ENCODE measurements around the gene TM9SF2. TPM values are rescaled to one million over a fixed set of nuclear protein-coding genes. Genes with fewer than 3 reads are reported as not detected.

Gene TM9SF2
- total RNA-seq, 1 experiment from 2014 or later: 84.0 TPM

- ATAC-seq (no peak), DNase-seq (ENCODE audit: low spot score) (no peak)
- peaks cover 16% of the 10 kb centered on the region for H3K36me3 Mint-ChIP-seq
- H3K4me3 Mint-ChIP-seq: no peak overlapping the region
- H3K27ac Mint-ChIP-seq: no peak overlapping the region
- no peaks in the 10 kb centered on the region for H3K27me3 Mint-ChIP-seq (ENCODE audit: low read depth)
- H3K9me3 Mint-ChIP-seq: peaks cover 7% of the 10 kb centered on the region
- TF ChIP-seq RELA (CRISPR knock-in tag; IDR thresholded peaks at IDR 0.05; ENCODE audit: borderline replicate concordance): no peak
- TF ChIP-seq PREB (CRISPR knock-in tag; IDR thresholded peaks at IDR 0.05; ENCODE audit: borderline replicate concordance): no peak
- TF ChIP-seq ESRRA (CRISPR knock-in tag; IDR thresholded peaks at IDR 0.05; ENCODE audit: borderline replicate concordance): no peak
- no peak for TF ChIP-seq SOX15 (CRISPR knock-in tag; IDR thresholded peaks at IDR 0.05)
- no peak for TF ChIP-seq ZNF416 (CRISPR knock-in tag; IDR thresholded peaks at IDR 0.05)
- TF ChIP-seq HMGXB4 (CRISPR knock-in tag; IDR thresholded peaks at IDR 0.05): no peak
- TF ChIP-seq E2F4 (CRISPR knock-in tag; IDR thresholded peaks at IDR 0.05; ENCODE audit: borderline replicate concordance, low read depth): no peak
- no peak for TF ChIP-seq ATF2 (CRISPR knock-in tag; IDR thresholded peaks at IDR 0.05; ENCODE audit: borderline replicate concordance, low read depth)
- no peak for TF ChIP-seq MXD4 (CRISPR knock-in tag; IDR thresholded peaks at IDR 0.05; ENCODE audit: borderline replicate concordance)
- TF ChIP-seq IRF2 (CRISPR knock-in tag; IDR thresholded peaks at IDR 0.05; ENCODE audit: borderline replicate concordance, low read depth): no peak
- no peak for TF ChIP-seq ZNF423 (CRISPR knock-in tag; IDR thresholded peaks at IDR 0.05)
- TF ChIP-seq GTF2I (CRISPR knock-in tag; conservative IDR thresholded peaks at IDR 0.05): no peak
- TF ChIP-seq RORB (CRISPR knock-in tag; IDR thresholded peaks at IDR 0.05): no peak
- TF ChIP-seq ZNF232 (CRISPR knock-in tag; IDR thresholded peaks at IDR 0.05): no peak
- no peak for TF ChIP-seq AFF4 (CRISPR knock-in tag; IDR thresholded peaks at IDR 0.05; ENCODE audit: borderline replicate concordance)
- CTCF ChIA-PET: interaction anchor here (1.7 kb wide), 1 partner anchor 10 kb away, joined by 3 read pairs; no protein-coding TSS in a partner anchor
- POLR2A ChIA-PET: no interaction called here
- H3K4me1 Mint-ChIP-seq: no peaks in the 10 kb centered on the region
These were observed 13.5 kb downstream of the TM9SF2 start for GRCh38 chr13:99514801-99515200.

Measured in WTC11 (cell line).